SU-DHL-6 (cell line): ENCODE data around the gene RNF222.

ENCODE experiments used
- H2AFZ ChIP-seq: fragments of 200-600 bp; sonication (generic); 2 replicates; pipeline ENCODE4 v1.6.1; 2014; ENCODE audit warnings: low read depth, mild to moderate bottlenecking, moderate library complexity, mixed read lengths, antibody characterized with exemption, low read length; ENCODE audit not compliant: severe bottlenecking
- H3F3A ChIP-seq: fragments of 200-600 bp; shearing (Covaris generic); 2 replicates; pipeline ENCODE4 v1.6.0; 2016; ENCODE audit warnings: antibody characterized with exemption, mild to moderate bottlenecking; ENCODE audit not compliant: insufficient read depth
- H3K27ac ChIP-seq: fragments of 200-600 bp; sonication (generic); 2 replicates; pipeline ENCODE4 v1.5.1; 2016; ENCODE audit warnings: low read depth, mild to moderate bottlenecking, low read length, moderate library complexity, mixed read lengths
- H3K27me3 ChIP-seq: fragments of 200-600 bp; sonication (generic), shearing (Covaris generic); 2 replicates; pipeline ENCODE4 v1.6.0; 2014; ENCODE audit warnings: mild to moderate bottlenecking, low read length
- H3K36me3 ChIP-seq: fragments of 200-600 bp; sonication (generic); 2 replicates; pipeline ENCODE4 v1.6.1; 2014; ENCODE audit warnings: mild to moderate bottlenecking, low read length, mixed read lengths
- H3K4me2 ChIP-seq: fragments of 300-600, 200-600 bp; shearing (Covaris generic), sonication (generic); 2 replicates; pipeline ENCODE4 v1.6.0; 2014; ENCODE audit warnings: low read length, low read depth, mild to moderate bottlenecking; ENCODE audit not compliant: poor library complexity, severe bottlenecking
- H3K4me3 ChIP-seq: fragments of 200-600 bp; sonication (generic); 2 replicates; pipeline ENCODE4 v1.5.1; 2014; ENCODE audit warnings: antibody characterized with exemption, low read length, mild to moderate bottlenecking, mixed read lengths; ENCODE audit not compliant: insufficient read depth, poor library complexity, severe bottlenecking
- H3K79me2 ChIP-seq: fragments of 200-600 bp; sonication (generic); 2 replicates; pipeline ENCODE4 v1.6.1; 2014; ENCODE audit warnings: mild to moderate bottlenecking, low read length, moderate library complexity; ENCODE audit not compliant: insufficient read depth
- H3K9ac ChIP-seq: fragments of 200-600 bp; sonication (generic); 2 replicates; pipeline ENCODE4 v1.7.0; 2014; ENCODE audit warnings: mild to moderate bottlenecking, low read length
- H3K9me2 ChIP-seq: fragments of 200-600 bp; sonication (generic); replicated peaks from 2 replicates; pipeline ENCODE4 v1.6.1; 2014; ENCODE audit warnings: low read length; ENCODE audit not compliant: insufficient read depth
- H3K9me3 ChIP-seq: fragments of 200-600 bp; sonication (generic); 2 replicates; pipeline ENCODE4 v1.6.1; 2014; ENCODE audit warnings: low read length, mixed read lengths; ENCODE audit not compliant: insufficient read depth
- H4K20me1 ChIP-seq: fragments of 200-600 bp; sonication (generic); 2 replicates; pipeline ENCODE4 v1.6.1; 2014; ENCODE audit warnings: low read depth, mild to moderate bottlenecking, antibody characterized with exemption, low read length, moderate library complexity, mixed read lengths
- EZH2phosphoT487 ChIP-seq: fragments of 200-600 bp; sonication (generic), shearing (Covaris generic); conservative IDR thresholded peaks from 2 replicates; pipeline ENCODE4 v1.6.1; 2018; ENCODE audit warnings: mild to moderate bottlenecking, antibody characterized with exemption, low read length, moderate library complexity, mixed read lengths
- TF ChIP-seq, protein P1 (sequence below): fragments of 200-600 bp; sonication (generic); IDR thresholded peaks from one replicate; pipeline ENCODE4 v1.5.1; 2017; ENCODE audit warnings: antibody characterized with exemption, mild to moderate bottlenecking, low read length, moderate library complexity; ENCODE audit not compliant: insufficient read depth, poor library complexity, severe bottlenecking

Gene RNF222

DNA sequence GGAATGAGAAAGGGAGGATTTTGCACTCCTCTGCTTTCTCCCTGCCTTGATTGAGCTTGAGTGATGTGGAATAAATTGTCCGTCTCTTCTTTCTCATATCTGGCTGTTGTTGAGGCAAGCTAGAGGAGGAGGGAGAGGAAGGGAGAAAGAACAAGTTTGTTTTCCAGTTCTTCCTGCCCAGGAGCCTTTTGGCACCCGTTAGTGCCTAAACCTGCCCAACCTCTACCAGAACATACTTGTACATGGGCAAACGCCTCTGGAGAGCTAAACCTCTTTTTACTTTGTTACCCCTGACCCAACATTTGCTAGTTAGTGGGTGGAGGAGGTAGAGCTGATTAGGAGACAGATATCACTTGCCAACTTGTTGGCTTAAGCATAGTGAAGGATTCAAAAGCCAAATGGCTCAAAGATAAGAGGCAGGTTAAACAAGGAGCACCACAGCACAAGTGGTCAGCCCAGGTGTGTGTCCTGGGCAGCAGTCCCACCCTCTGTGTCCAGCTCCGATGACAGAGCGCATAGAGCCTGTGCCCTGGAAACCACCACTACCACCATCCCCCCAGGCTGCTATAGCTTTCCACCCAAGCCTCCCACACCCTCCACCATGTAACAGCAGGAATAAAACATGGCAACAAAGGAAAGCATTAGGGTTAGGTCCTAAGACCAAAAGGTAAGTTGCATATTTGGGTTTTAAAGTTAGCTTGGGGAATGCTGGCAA is 51.5 kb downstream of the RNF222 start:
- Histone ChIP-seq H3F3A (no peaks in the 10 kb centered on the region), H3K9me3 (no peaks in the 10 kb centered on the region), H2AFZ (no peak overlapping the region), H3K27ac (no peak overlapping the region), H3K9ac (no peak overlapping the region), H3K27me3 (no peaks in the 10 kb centered on the region), H3K4me3 (no peak overlapping the region), H4K20me1 (no peaks in the 10 kb centered on the region), H3K9me2 (no peaks in the 10 kb centered on the region), H3K4me2 (no peak overlapping the region), H3K36me3 (no peaks in the 10 kb centered on the region), H3K79me2 (no peaks in the 10 kb centered on the region)
- TF ChIP-seq, protein P1, sequence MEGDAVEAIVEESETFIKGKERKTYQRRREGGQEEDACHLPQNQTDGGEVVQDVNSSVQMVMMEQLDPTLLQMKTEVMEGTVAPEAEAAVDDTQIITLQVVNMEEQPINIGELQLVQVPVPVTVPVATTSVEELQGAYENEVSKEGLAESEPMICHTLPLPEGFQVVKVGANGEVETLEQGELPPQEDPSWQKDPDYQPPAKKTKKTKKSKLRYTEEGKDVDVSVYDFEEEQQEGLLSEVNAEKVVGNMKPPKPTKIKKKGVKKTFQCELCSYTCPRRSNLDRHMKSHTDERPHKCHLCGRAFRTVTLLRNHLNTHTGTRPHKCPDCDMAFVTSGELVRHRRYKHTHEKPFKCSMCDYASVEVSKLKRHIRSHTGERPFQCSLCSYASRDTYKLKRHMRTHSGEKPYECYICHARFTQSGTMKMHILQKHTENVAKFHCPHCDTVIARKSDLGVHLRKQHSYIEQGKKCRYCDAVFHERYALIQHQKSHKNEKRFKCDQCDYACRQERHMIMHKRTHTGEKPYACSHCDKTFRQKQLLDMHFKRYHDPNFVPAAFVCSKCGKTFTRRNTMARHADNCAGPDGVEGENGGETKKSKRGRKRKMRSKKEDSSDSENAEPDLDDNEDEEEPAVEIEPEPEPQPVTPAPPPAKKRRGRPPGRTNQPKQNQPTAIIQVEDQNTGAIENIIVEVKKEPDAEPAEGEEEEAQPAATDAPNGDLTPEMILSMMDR = no peak
- no peak for TF ChIP-seq EZH2phosphoT487

DNA sequence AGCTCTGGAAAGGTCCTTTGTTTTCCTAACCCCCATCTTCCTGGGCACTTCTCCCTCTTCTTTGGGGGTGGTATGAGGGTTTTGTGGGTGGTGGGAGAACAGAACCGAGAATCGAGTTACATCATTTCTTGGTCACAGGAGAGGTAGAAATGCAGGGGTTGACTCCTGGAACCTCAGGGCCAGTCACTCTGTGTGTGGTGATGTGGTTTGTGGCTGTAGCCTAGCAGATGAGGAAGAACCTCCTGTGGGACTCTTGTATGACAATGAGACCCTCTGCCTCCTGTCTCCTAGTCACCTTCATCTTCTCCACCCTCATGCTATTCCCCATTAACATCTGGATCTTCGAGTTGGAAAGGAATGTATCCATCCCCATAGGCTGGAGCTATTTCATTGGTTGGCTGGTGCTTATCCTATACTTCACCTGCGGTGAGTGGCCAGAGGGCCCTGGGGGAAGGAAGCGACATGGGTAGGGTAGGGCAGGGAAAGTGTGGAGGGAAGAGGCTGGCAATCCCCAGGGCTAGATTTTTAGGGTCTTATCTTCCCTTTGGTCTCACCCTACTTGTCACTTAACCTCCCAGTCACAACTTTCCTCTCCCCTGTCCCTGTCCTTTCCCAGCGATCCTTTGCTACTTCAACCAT is 52.5 kb downstream of the RNF222 start:
- H3K4me2 ChIP-seq = no peak overlapping the region
- no peak overlapping the region for H2AFZ ChIP-seq
- H3K27me3 ChIP-seq = no peaks in the 10 kb centered on the region
- H3K79me2 ChIP-seq = no peaks in the 10 kb centered on the region
- no peak overlapping the region for H3K27ac ChIP-seq
- no peaks in the 10 kb centered on the region for H3K9me3 ChIP-seq
- TF ChIP-seq EZH2phosphoT487 = no peak
- TF ChIP-seq, protein P1 = no peak
- no peak overlapping the region for H3K4me3 ChIP-seq
- H4K20me1 ChIP-seq = no peaks in the 10 kb centered on the region
- no peaks in the 10 kb centered on the region for H3K9me2 ChIP-seq
- no peak overlapping the region for H3K9ac ChIP-seq
- H3F3A ChIP-seq = no peaks in the 10 kb centered on the region
- H3K36me3 ChIP-seq = no peaks in the 10 kb centered on the region

DNA sequence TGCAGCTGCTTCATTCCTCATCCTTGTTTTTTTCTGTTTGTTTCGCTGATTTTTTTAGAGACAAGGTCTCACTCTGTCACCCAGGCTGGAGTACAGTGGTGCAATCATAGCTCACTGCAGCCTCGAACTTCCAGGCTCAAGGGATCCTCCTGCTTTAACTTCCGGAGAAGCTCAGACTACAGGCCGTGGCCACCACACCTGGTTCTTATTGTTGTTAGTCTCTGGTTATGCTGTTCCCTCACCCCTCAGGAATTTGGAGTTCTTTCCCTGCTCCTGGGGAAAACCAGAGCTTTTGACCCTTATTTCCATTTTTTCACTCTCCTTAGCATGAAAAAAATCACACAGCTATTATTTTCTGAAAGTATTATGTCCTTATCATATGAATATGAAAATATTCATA is 56.2 kb downstream of the RNF222 start:
- no peaks in the 10 kb centered on the region for H3F3A ChIP-seq
- no peaks in the 10 kb centered on the region for H3K9me2 ChIP-seq
- no peaks in the 10 kb centered on the region for H3K27me3 ChIP-seq
- no peak overlapping the region for H3K4me3 ChIP-seq
- no peaks in the 10 kb centered on the region for H3K79me2 ChIP-seq
- no peak overlapping the region for H3K4me2 ChIP-seq
- H3K36me3 ChIP-seq = no peaks in the 10 kb centered on the region
- H4K20me1 ChIP-seq = no peaks in the 10 kb centered on the region
- no peak overlapping the region for H2AFZ ChIP-seq
- H3K9me3 ChIP-seq = no peaks in the 10 kb centered on the region
- TF ChIP-seq, protein P1 = no peak
- TF ChIP-seq EZH2phosphoT487 = no peak
- H3K27ac ChIP-seq = no peak overlapping the region
- no peak overlapping the region for H3K9ac ChIP-seq
